NCI-H774 (cell line): ENCODE data around the gene PRRT1B.

Source experiments
- DNase-seq: peaks from one replicate; lab custom pipeline; 2025; lab: John Stamatoyannopoulos, UW

The PRRT1B gene

DNA sequence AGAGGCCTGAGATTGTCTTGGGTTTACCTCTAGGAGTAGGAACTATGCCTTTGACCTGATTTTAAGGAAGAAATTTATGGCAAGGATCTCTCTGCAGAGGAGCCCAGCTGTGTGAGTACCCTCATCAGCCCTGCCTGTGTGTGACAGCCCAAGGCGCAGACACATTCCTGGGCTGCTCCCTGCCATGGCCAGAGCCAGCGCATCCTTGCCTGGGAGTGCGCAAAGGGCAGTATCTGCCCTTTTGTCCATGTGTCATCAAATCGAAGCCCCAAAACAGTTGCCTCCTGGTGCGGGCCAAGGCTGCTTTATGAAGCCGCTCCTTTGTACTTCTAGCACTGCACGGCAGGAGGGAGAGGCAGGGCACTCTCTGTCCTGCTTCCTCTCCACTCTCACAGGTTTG, 51.9 kb downstream of the PRRT1B start:
- no peak for DNase-seq

DNA sequence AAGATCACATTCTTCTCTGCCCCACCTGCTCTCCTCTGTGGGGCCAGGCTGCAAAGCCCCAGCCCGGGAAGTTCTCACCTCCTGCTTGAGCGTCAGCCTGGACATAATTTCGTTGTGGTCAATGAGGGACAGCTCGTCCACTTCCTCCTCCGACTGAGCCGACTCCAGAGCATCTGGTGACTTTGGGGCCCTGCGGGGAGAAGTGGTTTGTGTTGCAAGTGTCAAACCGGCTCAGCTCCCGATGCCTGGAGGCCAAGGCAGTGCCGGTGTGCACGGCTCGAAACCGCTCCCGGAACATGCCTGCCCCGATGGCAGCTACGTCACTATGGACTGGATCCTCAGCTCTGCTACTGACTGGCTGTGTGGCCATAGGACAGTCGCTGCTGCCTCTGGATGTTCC, 52.8 kb downstream of the PRRT1B start:
- DNase-seq = no peak

DNA sequence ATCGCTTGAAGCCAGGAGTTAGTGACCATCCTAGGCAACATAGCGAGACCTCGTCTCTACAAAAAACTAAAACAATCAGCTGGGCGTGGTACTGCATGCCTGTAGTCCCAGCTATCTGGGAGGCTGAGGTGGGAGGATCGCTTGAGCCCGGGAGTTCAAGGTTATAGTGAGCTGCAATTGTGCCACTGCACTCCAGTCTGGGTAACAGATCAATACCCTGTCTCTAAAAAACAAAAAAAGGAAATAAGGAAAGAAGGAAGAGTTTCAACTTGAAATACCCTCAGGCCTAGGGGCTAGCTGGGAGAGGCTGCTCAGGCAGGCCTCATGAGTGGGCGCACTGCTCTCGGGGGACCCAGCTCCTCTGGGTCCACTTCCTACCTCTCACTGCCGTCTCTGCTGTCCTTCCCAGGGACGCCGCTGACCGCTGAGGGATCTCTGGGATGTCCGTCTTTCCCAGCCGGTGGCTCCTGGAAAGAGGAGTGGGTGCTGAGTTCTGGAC, 56.4 kb downstream of the PRRT1B start:
- DNase-seq = no peak

GRCh38 chr9:131603199-131603598, 57.9 kb downstream of the PRRT1B start:
- no peak for DNase-seq

DNA sequence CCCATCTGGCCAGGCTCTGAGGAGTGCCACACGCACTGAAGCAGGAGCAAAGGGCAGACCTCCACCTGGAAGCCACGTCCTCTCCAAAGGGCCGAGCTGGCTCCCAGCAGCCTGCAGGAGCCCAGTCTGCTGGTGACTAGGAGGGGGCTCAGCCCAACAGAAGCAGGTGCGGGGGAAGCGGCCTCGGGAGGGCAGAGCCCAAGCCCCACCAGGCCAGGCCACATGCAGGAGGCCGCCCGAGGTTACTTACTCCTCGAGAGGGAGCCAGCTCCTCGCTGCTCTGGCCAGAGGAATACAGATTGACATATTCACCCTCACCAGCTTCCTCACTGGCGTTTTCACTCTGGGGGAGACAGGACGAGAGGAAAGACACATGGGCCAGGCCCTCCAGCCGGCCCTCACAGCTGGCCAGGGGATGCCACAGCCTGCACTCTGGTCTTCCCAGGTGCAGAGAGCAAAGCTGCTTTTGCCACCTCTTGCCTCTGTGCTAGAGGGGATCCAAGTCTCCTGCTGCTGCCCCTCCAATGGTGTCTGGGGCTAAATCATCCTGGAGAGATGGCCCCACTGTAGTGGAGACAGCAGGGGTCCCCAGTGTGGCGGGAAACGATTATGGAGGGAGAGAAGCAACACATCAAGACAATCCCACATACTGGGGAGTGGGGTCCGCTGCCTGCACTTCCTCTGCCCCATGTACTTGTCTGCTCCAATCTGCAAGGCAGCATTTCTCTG, 58.6 kb downstream of the PRRT1B start:
- no peak for DNase-seq

DNA sequence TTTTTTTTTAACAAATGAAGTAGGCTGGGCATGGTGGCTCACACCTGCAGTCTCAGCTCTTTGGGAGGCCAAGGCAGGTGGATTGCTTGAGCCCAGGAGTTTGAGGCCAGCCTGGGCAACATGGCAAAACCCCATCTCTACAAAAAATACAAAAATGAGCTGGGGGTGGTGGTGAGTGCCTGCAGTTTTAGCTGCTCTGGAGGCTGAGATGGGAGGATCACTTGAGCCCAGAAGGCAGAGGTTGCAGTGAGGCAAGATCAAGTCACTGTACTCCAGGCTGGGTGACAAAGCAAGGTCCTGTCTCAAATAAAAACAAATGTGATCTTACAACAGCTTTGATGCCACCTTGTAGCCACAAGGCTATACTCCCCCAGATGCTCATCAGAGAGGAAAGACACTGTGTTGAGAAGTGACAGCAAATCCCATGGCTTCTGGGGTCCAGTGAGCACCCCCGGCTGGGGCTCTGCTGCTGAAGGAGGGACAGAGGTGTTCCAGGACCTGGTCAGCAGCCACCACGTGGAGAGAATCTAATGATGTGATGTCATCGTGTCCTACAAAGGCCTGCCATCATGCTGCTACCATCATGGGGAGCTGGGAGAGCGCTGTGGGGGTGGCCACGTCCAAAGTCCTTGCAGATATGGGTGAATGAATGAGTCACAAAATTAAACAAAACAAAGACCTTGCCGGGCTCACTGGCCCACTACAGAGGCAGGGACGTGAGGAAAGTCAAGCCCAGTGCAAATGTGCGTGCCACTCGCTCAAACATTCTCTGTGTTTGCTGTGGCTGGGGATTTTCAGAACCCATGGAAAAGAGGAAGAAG, 60.7 kb downstream of the PRRT1B start:
- no peak for DNase-seq

DNA sequence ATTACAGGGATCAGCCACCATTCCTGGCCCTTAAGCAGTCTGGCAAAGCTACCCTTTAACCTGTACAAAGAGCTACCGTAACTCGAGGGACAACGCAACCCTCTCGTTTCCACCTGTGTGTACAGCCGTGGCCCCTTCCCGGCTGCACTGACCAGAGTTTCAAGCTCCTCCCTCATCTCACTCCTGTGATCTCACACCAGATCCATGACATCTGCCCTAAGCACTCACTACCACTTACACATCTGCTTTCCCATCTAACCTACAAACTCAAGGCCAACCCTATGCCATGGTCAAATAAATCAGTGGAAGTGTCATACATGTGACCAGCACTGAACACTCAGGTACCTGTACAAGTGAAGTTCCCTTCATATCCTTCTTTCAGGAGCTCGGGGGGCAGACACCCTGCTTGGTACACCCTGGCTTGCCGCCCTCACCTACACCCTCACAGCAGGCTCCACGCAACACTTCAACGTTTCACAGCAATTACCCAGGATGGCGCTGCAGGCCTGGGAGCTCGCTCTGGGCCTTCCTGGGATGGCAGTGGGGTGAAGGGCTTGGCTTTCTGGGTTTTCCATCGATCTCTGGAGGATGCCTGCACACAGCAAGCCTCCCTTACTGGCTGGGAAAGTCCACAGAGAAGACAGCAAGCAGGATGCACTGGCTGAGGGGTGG, 61.7 kb downstream of the PRRT1B start:
- no peak for DNase-seq

GRCh38 chr9:131607591-131607990, 62.3 kb downstream of the PRRT1B start:
- DNase-seq = no peak

- no peak for DNase-seq
These were observed 63.2 kb downstream of the PRRT1B start for GRCh38 chr9:131608493-131609037.
